Common myeloid progenitor, CD34-positive (primary cell): ENCODE results near the gene EDRF1.

Source experiments
- CTCF ChIA-PET: fragments of 350-600 bp; sonication (Branson Sonifier 250); formaldehyde crosslinking; loops from one replicate; lab custom pipeline; 2021; ENCODE audit warnings: antibody characterized with exemption; lab: Charles Lee
- POLR2A ChIA-PET: fragments of 350-600 bp; sonication (Branson Sonifier 250); formaldehyde crosslinking; loops from one replicate; lab custom pipeline; 2021; ENCODE audit warnings: antibody characterized with exemption; lab: Charles Lee
- DNase-seq, 3 donors: peaks; one replicate each; pipeline versions ENCODE4 v3.0.0 to v3.0.0-alpha.2; 2013
- H3K27ac ChIP-seq, 2 experiments: 1 replicate in 1 of 2; 2 replicates in 1 of 2; pipeline ENCODE4 v1.7.0; 2013; ENCODE audit warnings: inconsistent platforms in 2 of 2, low read length in 2 of 2, mild to moderate bottlenecking in 2 of 2, low read depth in 1 of 2, moderate library complexity in 1 of 2; ENCODE audit not compliant: severe bottlenecking in 2 of 2, insufficient read depth in 1 of 2, poor library complexity in 1 of 2
- H3K27me3 ChIP-seq, 5 experiments: replicated peaks in 2 of 5; 1 replicate in 3 of 5; 2 replicates in 2 of 5; pipeline versions ENCODE4 v1.6.1 to v1.7.0; 2013; ENCODE audit warnings: low read length in 4 of 5, mild to moderate bottlenecking in 2 of 5, moderate library complexity in 2 of 5, inconsistent platforms in 1 of 5; ENCODE audit not compliant: insufficient read depth in 5 of 5, control insufficient read depth in 4 of 5
- H3K36me3 ChIP-seq, 4 experiments: 1 replicate in 2 of 4; 2 replicates in 2 of 4; pipeline versions ENCODE4 v1.6.1 to v1.7.0; 2013; ENCODE audit warnings: low read length in 3 of 4, control low read depth in 1 of 4, mild to moderate bottlenecking in 1 of 4; ENCODE audit not compliant: control insufficient read depth in 4 of 4, insufficient read depth in 4 of 4
- H3K4me1 ChIP-seq, 4 experiments: 1 replicate in 3 of 4; 2 replicates in 1 of 4; pipeline versions ENCODE4 v1.6.1 to v1.7.1; 2013; ENCODE audit warnings: low read length in 3 of 4, mild to moderate bottlenecking in 3 of 4, control low read depth in 1 of 4, inconsistent platforms in 1 of 4, moderate library complexity in 1 of 4; ENCODE audit not compliant: control insufficient read depth in 4 of 4, insufficient read depth in 4 of 4; ENCODE audit errors: control extremely low read depth in 1 of 4
- H3K4me3 ChIP-seq, 7 experiments: 1 replicate in 4 of 7; 2 replicates in 3 of 7; pipeline versions ENCODE4 v1.5.1 to v1.7.0; 2013; ENCODE audit warnings: mild to moderate bottlenecking in 7 of 7, low read length in 6 of 7, moderate library complexity in 6 of 7, inconsistent platforms in 2 of 7, low read depth in 2 of 7, control low read depth in 1 of 7; ENCODE audit not compliant: insufficient read depth in 4 of 7, control insufficient read depth in 1 of 7; ENCODE audit errors: extremely low read depth in 1 of 7
- H3K9me3 ChIP-seq, 5 experiments: 1 replicate in 4 of 5; 2 replicates in 1 of 5; pipeline versions ENCODE4 v1.6.1 to v1.7.1; 2013; ENCODE audit warnings: low read length in 4 of 5, mild to moderate bottlenecking in 2 of 5, inconsistent platforms in 1 of 5, low read depth in 1 of 5, moderate library complexity in 1 of 5; ENCODE audit not compliant: control insufficient read depth in 4 of 5, insufficient read depth in 2 of 5; ENCODE audit errors: control extremely low read depth in 1 of 5
- WGBS: methylation state at CpG from one replicate; pipeline ENCODE4 v1.1.5; 2013; ENCODE audit not compliant: insufficient coverage; 5-methylcytosine and 5-hydroxymethylcytosine counted together

EDRF1 gene

DNA sequence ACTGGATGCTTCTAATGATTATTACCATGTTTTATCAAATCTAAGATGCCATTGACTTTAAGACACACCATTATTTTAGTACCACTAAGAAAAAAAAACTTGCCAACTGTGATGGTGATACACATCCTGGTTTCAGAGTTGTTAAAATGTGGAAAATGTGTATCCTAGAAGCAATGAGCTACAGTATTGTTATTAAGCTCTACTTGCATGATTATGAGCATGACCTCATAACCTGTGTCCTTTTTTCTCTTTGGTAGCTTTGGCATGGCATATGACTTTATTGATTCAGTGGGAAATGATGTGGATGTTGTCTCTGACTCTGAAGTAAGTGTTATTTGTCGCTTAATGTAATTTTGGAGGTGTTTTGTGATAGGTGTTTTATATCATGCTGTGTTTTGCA is 3.3 kb downstream of the EDRF1 start:
- ChIA-PET CTCF (interaction anchor here (0.6 kb wide), 1 partner anchor 22 kb away, joined by 3 read pairs; no protein-coding TSS in a partner anchor), POLR2A (no interaction called here)
- H3K4me1 ChIP-seq: peaks cover 0 to 19% (median 11%) of the 10 kb centered on the region in 4 experiments
- WGBS: 100% methylated on average over 1 of the region's 1 CpG
- H3K36me3 ChIP-seq: peaks cover 9 to 62% (median 42%) of the 10 kb centered on the region in 4 experiments
- H3K9me3 ChIP-seq: no peaks in the 10 kb centered on the region
- no peak overlapping the region for H3K4me3 ChIP-seq
- no peak overlapping the region for H3K27ac ChIP-seq
- DNase-seq: no peak
- no peaks in the 10 kb centered on the region for H3K27me3 ChIP-seq

DNA sequence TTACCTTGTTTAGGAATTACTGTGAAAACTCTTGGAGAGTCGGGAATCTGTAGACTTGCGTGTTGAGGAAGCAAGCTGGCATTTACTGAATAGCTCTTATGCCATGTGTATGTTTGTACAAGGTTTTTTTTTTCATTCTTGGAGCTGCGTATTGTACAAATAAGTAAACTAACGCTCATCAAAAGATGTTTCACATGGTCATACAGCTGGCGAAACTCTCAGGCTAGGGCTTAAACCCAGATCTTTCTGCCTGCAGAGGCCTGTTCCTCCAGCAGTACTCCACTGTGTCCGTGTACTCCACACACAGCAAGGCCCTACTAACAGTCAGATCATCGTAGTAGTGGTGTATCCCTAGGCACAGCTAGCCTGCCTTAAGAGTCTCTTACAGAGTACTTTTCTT is 7.4 kb downstream of the EDRF1 start:
- POLR2A ChIA-PET: no interaction called here
- no peak overlapping the region for H3K27ac ChIP-seq
- H3K4me1 ChIP-seq: no peaks in the 10 kb centered on the region
- H3K36me3 ChIP-seq: peaks cover 14 to 95% (median 71%) of the 10 kb centered on the region in 4 experiments
- no peak for DNase-seq
- 100% methylated on average over 6 of the region's 7 CpGs for WGBS
- H3K4me3 ChIP-seq: no peak overlapping the region
- H3K27me3 ChIP-seq: no peaks in the 10 kb centered on the region
- H3K9me3 ChIP-seq: no peaks in the 10 kb centered on the region
- CTCF ChIA-PET: no interaction called here

- H3K36me3 ChIP-seq: peaks cover 14 to 94% (median 72%) of the 10 kb centered on the region in 4 experiments
- no peaks in the 10 kb centered on the region for H3K9me3 ChIP-seq
- ChIA-PET CTCF (no interaction called here), POLR2A (no interaction called here)
- H3K4me1 ChIP-seq: no peaks in the 10 kb centered on the region
- H3K27ac ChIP-seq: no peak overlapping the region
- H3K27me3 ChIP-seq: no peaks in the 10 kb centered on the region
- no peak for DNase-seq
- 50% methylated on average over 2 of the region's 3 CpGs for WGBS
- no peak overlapping the region for H3K4me3 ChIP-seq
These were observed 7.9 kb downstream of the EDRF1 start for GRCh38 chr10:125727436-125727835.

GRCh38 chr10:125734148-125734547 is 14.6 kb downstream of the EDRF1 start:
- no peak overlapping the region for H3K27ac ChIP-seq
- no peak overlapping the region for H3K4me3 ChIP-seq
- no peaks in the 10 kb centered on the region for H3K9me3 ChIP-seq
- H3K36me3 ChIP-seq: peaks cover 27 to 96% (median 74%) of the 10 kb centered on the region in 4 experiments
- ChIA-PET POLR2A (no interaction called here), CTCF (no interaction called here)
- no peak for DNase-seq
- no peaks in the 10 kb centered on the region for H3K4me1 ChIP-seq
- H3K27me3 ChIP-seq: no peaks in the 10 kb centered on the region
- no CpG with 5 or more reads among the region's 1 CpG for WGBS

DNA sequence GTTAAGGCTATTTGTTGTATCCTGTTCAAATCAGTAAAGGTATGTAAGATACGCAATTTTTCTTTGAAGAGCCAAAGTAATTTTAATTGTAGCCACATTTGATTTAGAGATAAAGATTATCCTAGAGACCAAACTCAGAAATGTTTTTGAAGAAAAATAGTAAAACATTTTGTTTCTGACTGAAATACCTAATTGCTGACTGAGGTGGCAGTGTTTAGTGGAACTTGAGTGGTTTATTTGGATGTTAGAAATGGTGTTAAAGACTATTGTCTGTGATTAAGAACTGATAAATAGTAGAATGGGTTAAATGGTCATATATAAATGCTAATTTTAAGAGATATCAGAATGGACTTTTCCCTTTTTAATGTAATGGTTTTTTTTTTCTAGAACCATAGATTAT is 15.3 kb downstream of the EDRF1 start:
- ChIA-PET POLR2A (no interaction called here), CTCF (no interaction called here)
- peaks cover 24 to 96% (median 72%) of the 10 kb centered on the region in 4 experiments for H3K36me3 ChIP-seq

GRCh38 chr10:125738206-125738605 is 18.7 kb downstream of the EDRF1 start:
- ChIA-PET CTCF (interaction anchor here (1.3 kb wide), 1 partner anchor 77 kb away, joined by 3 read pairs; no protein-coding TSS in a partner anchor), POLR2A (no interaction called here)
- H3K27me3 ChIP-seq: no peaks in the 10 kb centered on the region
- H3K9me3 ChIP-seq: no peaks in the 10 kb centered on the region
- H3K4me1 ChIP-seq: no peaks in the 10 kb centered on the region
- DNase-seq: no peak
- H3K36me3 ChIP-seq: peaks cover 38 to 93% (median 64%) of the 10 kb centered on the region in 4 experiments
- H3K27ac ChIP-seq: no peak overlapping the region
- no peak overlapping the region for H3K4me3 ChIP-seq
- WGBS: 100% methylated on average over 2 of the region's 5 CpGs

More for the DNA sequence above, 15.3 kb downstream of the EDRF1 start:
- H3K9me3 ChIP-seq: no peaks in the 10 kb centered on the region
- H3K4me3 ChIP-seq: no peak overlapping the region
- H3K4me1 ChIP-seq: no peaks in the 10 kb centered on the region
- no peaks in the 10 kb centered on the region for H3K27me3 ChIP-seq
- H3K27ac ChIP-seq: no peak overlapping the region
- WGBS: no CpG with 5 or more reads among the region's 1 CpG
- DNase-seq: peak in 2 of 3 donors; percentile 8 to 16

- H3K4me3 ChIP-seq: no peak overlapping the region
- no peak for DNase-seq
- peaks cover 0 to 2% (median 0%) of the 10 kb centered on the region in 5 experiments for H3K9me3 ChIP-seq
- H3K4me1 ChIP-seq: no peaks in the 10 kb centered on the region
- WGBS: 96% methylated on average over 4 of the region's 7 CpGs
- no peak overlapping the region for H3K27ac ChIP-seq
- H3K27me3 ChIP-seq: no peaks in the 10 kb centered on the region
- H3K36me3 ChIP-seq: peaks cover 42 to 94% (median 69%) of the 10 kb centered on the region in 4 experiments
- ChIA-PET POLR2A (no interaction called here), CTCF (interaction anchor here (1.2 kb wide), 1 partner anchor 9 kb away, joined by 3 read pairs; no protein-coding TSS in a partner anchor)
These were observed 20.6 kb downstream of the EDRF1 start for GRCh38 chr10:125739994-125740679.
